HUES48 (cell line): ENCODE measurements around the gene PDZD2.
"Not testable (repeated sequence)": the region's sequence is repeated elsewhere in the genome, so short reads cannot be mapped to it uniquely, and the experiment has no call there.

Experiments
- H3K27ac ChIP-seq: one replicate; pipeline ENCODE4 v1.7.0; 2013; ENCODE audit warnings: low read depth, low read length, inconsistent platforms
- H3K27me3 ChIP-seq: 2 replicates; pipeline ENCODE4 v1.6.1; 2013; ENCODE audit warnings: mild to moderate bottlenecking, low read length; ENCODE audit not compliant: control insufficient read depth, insufficient read depth
- H3K36me3 ChIP-seq: 2 replicates; pipeline ENCODE4 v1.6.1; 2013; ENCODE audit warnings: low read length; ENCODE audit not compliant: control insufficient read depth, insufficient read depth
- H3K4me1 ChIP-seq: 2 replicates; pipeline ENCODE4 v1.6.1; 2013; ENCODE audit warnings: mild to moderate bottlenecking, low read length; ENCODE audit not compliant: control insufficient read depth, insufficient read depth
- H3K4me3 ChIP-seq: 2 replicates; pipeline ENCODE4 v1.5.1; 2013; ENCODE audit warnings: mild to moderate bottlenecking, low read depth, low read length
- H3K9ac ChIP-seq: 2 replicates; pipeline ENCODE4 v1.6.1; 2013; ENCODE audit warnings: mild to moderate bottlenecking, low read depth, low read length, moderate library complexity
- H3K9me3 ChIP-seq: 2 replicates; pipeline ENCODE4 v1.6.1; 2013; ENCODE audit warnings: low read length; ENCODE audit not compliant: control insufficient read depth, insufficient read depth

PDZD2 gene

GRCh38 chr5:31975189-31975612 is 336.3 kb downstream of the PDZD2 start:
- H3K27ac ChIP-seq, H3K9me3 ChIP-seq, H3K27me3 ChIP-seq: not testable (repeated sequence)

GRCh38 chr5:31976169-31976568 is 337.2 kb downstream of the PDZD2 start:
- Histone ChIP-seq H3K4me1 (no peaks in the 10 kb centered on the region), H3K4me3 (no peak overlapping the region), H3K9ac (no peak overlapping the region), H3K27me3 (no peaks in the 10 kb centered on the region), H3K9me3 (no peaks in the 10 kb centered on the region), H3K27ac (no peak overlapping the region), H3K36me3 (no peaks in the 10 kb centered on the region)

More at GRCh38 chr5:31975189-31975612, 336.3 kb downstream of the PDZD2 start:
- not testable (repeated sequence) for H3K4me1 ChIP-seq, H3K36me3 ChIP-seq, H3K9ac ChIP-seq, H3K4me3 ChIP-seq

DNA sequence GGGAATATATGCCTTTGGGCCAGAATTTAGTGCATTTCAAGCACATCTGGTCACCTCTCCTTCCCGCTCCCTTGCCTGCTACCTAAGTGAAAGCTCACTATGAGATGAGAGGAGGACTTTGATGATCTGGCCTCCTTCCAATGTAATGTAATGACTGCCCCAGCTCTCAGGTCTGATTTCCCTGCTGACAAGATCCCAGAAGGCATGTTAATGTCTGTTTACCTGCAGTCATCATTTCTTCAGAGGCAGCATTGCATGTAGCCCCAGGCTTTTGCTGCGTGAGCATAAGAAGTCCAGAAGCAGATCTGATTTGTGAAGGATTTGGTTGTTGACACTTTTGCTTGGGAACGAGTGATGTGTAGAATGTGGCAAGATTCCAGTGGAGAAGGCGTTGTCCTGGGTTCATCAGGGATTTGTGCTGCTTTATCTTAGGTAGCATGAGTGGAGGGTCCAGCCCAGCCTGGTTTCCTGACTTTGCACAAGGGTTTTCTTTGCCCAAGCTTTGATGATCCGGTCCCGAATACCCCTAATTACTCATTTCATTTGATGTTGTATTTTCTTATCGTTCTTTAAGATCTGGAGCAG is 342.5 kb downstream of the PDZD2 start:
- Histone ChIP-seq H3K9ac (no peak overlapping the region), H3K36me3 (no peaks in the 10 kb centered on the region), H3K4me1 (peaks cover 5% of the 10 kb centered on the region), H3K27me3 (no peaks in the 10 kb centered on the region), H3K9me3 (no peaks in the 10 kb centered on the region), H3K4me3 (no peak overlapping the region), H3K27ac (no peak overlapping the region)

- H3K4me1 ChIP-seq, result peaks cover 6% of the 10 kb centered on the region
- no peak overlapping the region for H3K4me3 ChIP-seq
- H3K9ac ChIP-seq, result no peak overlapping the region
- H3K27ac ChIP-seq, result no peak overlapping the region
- H3K27me3 ChIP-seq, result no peaks in the 10 kb centered on the region
- H3K9me3 ChIP-seq, result no peaks in the 10 kb centered on the region
- no peaks in the 10 kb centered on the region for H3K36me3 ChIP-seq
Observed at GRCh38 chr5:31982027-31982426, 343.1 kb downstream of the PDZD2 start.

DNA sequence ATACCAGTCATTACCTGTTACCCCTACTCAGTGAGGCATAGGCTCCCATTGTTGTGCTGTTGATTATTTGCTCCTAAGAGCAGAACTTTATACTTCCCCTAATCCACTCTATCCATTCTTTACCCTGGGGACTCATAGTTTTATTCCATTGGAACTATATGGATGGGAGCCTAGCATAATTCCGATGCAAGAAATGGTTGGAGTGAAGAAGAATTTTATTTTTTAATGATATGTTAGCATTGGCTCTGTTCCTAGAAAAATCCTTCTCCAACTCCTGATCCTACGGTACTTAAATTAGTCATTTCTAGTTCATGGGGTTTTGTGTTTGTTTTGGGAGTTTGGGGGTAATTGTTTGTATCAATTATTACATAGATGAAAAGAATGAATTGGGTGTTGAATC is 343.7 kb downstream of the PDZD2 start:
- Histone ChIP-seq H3K4me3 (no peak overlapping the region), H3K27me3 (no peaks in the 10 kb centered on the region), H3K4me1 (peaks cover 6% of the 10 kb centered on the region), H3K36me3 (no peaks in the 10 kb centered on the region), H3K9ac (no peak overlapping the region), H3K27ac (no peak overlapping the region), H3K9me3 (no peaks in the 10 kb centered on the region)

- H3K4me1 ChIP-seq, result peaks cover 6% of the 10 kb centered on the region
- H3K27me3 ChIP-seq, result no peaks in the 10 kb centered on the region
- H3K9me3 ChIP-seq, result no peaks in the 10 kb centered on the region
- no peak overlapping the region for H3K9ac ChIP-seq
- no peaks in the 10 kb centered on the region for H3K36me3 ChIP-seq
- no peak overlapping the region for H3K27ac ChIP-seq
- H3K4me3 ChIP-seq, result no peak overlapping the region
Observed at GRCh38 chr5:31983851-31984250, 344.9 kb downstream of the PDZD2 start.

DNA sequence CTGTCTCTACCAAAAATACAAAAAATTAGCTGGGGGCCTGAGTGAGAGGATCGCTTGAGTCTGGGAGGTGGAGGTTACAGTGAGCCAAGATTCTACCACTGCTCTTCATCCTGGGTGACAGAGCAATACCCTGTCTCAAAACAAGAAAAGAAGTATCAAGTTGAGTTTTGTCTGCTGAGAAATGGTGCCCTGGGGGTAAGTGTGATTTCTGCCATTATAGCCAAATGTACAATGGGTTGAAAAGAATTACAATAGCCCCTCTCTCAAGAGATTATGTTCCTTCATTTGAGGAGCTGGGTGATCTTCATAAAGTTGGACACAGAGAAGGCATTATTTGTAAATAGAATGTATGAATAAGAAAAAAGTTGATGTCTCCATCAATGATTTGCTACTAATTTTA is 345.8 kb downstream of the PDZD2 start:
- Histone ChIP-seq H3K36me3 (no peaks in the 10 kb centered on the region), H3K27me3 (no peaks in the 10 kb centered on the region), H3K4me3 (no peak overlapping the region), H3K4me1 (peaks cover 6% of the 10 kb centered on the region), H3K9me3 (no peaks in the 10 kb centered on the region), H3K9ac (no peak overlapping the region), H3K27ac (no peak overlapping the region)

GRCh38 chr5:31986101-31986500 is 347.2 kb downstream of the PDZD2 start:
- no peaks in the 10 kb centered on the region for H3K9me3 ChIP-seq
- H3K27me3 ChIP-seq, result no peaks in the 10 kb centered on the region
- H3K27ac ChIP-seq, result no peak overlapping the region
- peaks cover 16% of the 10 kb centered on the region for H3K4me1 ChIP-seq
- H3K9ac ChIP-seq, result no peak overlapping the region
- no peak overlapping the region for H3K4me3 ChIP-seq
- no peaks in the 10 kb centered on the region for H3K36me3 ChIP-seq

DNA sequence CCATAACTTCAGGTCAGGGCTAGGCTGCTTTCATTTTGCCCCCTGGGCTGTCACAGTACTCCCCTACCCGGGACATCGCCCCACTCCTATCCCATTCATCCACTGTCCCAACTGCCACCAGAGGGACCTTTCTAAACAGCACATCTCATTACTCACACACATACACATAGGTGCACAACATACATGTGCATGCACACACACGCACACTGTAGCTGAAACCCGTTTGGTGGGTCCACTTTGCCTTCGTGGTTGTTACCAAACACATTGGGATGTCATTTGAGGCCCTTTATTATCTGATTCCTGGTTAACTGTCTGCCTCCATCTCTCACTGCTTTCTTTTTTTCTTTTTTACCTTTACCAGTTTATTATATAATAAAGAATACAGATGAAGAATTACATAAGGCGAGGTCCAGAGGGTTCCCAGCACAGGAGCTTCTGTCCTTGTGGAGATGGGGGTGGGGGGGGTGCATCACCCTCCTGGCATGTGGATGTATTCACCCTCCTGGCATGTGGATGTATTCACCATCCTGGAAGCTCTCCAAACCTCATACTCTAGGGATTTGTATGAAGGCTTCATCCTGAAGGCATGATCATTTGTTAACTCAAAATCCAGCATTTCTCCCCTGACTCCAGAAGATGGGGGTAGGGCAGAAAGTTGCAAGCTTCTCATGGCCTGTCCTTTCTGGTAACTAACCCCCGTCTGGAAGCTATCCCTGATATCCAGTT is 349.2 kb downstream of the PDZD2 start:
- no peak overlapping the region for H3K27ac ChIP-seq
- H3K27me3 ChIP-seq, result no peaks in the 10 kb centered on the region
- H3K9ac ChIP-seq, result no peak overlapping the region

DNA sequence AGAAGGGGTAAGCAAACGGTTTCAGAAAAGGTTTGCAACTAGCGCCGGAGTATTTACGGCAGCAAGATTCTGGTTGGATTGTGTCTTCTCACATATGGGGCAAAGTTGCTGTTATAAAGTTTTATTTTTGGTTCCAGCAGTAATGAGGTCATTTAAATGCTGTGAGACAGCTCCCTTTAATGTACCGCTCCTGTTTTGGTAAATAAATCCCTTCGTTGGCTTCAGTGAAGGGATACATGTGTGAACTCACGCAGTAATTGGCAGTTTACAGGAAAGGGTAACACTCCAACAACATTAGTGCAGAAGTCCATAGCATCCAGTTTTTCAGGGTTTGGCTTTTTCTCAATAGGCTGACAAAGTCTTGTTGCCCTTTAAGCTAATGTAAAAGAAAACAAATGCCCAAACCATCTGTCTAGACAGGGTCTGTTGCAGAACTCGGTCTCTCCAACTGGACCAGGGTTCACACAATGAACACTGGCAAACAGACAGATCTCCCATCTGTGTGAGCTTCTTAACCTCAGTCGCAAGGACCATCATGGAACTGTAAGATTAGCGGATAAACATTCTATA is 351.2 kb downstream of the PDZD2 start:
- no peaks in the 10 kb centered on the region for H3K36me3 ChIP-seq
- no peak overlapping the region for H3K9ac ChIP-seq
- H3K9me3 ChIP-seq, result no peaks in the 10 kb centered on the region
- H3K27ac ChIP-seq, result no peak overlapping the region
- no peak overlapping the region for H3K4me3 ChIP-seq
- peaks cover 51% of the 10 kb centered on the region for H3K4me1 ChIP-seq
- H3K27me3 ChIP-seq, result no peaks in the 10 kb centered on the region

More for the DNA sequence above, 349.2 kb downstream of the PDZD2 start:
- Histone ChIP-seq H3K4me1 (peaks cover 36% of the 10 kb centered on the region), H3K36me3 (no peaks in the 10 kb centered on the region), H3K9me3 (no peaks in the 10 kb centered on the region), H3K4me3 (no peak overlapping the region)

- Histone ChIP-seq H3K4me1 (peaks cover 57% of the 10 kb centered on the region), H3K27me3 (no peaks in the 10 kb centered on the region), H3K27ac (no peak overlapping the region)
Observed at GRCh38 chr5:31990701-31991110, 351.8 kb downstream of the PDZD2 start.

More at GRCh38 chr5:31990701-31991110, 351.8 kb downstream of the PDZD2 start:
- no peaks in the 10 kb centered on the region for H3K9me3 ChIP-seq
- H3K4me3 ChIP-seq, result no peak overlapping the region
- no peaks in the 10 kb centered on the region for H3K36me3 ChIP-seq
- no peak overlapping the region for H3K9ac ChIP-seq
